GM19351 (cell line): Measurements from ENCODE around the gene CPS1.

Experiments
- ATAC-seq: cut with Tn5 transposase; IDR thresholded peaks from one replicate; pipeline ENCODE4 v1.9.1; 2021; ENCODE audit warnings: mild to moderate bottlenecking, moderate library complexity; ENCODE audit not compliant: unreplicated experiment

Gene CPS1

GRCh38 chr2:210673117-210673516, 116.7 kb downstream of the CPS1 start:
- ATAC-seq = no peak

GRCh38 chr2:210676067-210676466, 119.7 kb downstream of the CPS1 start:
- no peak for ATAC-seq

- ATAC-seq = no peak
These were observed 125.1 kb downstream of the CPS1 start for GRCh38 chr2:210681491-210681890.

- ATAC-seq = no peak
These were observed 130.0 kb downstream of the CPS1 start for GRCh38 chr2:210686401-210686800.

- no peak for ATAC-seq
These were observed 131.5 kb downstream of the CPS1 start for GRCh38 chr2:210687786-210688470.

- ATAC-seq = no peak
These were observed 151.5 kb downstream of the CPS1 start for GRCh38 chr2:210707900-210708299.

- no peak for ATAC-seq
These were observed 156.7 kb downstream of the CPS1 start for GRCh38 chr2:210713122-210713521.

GRCh38 chr2:210715560-210716082, 159.2 kb downstream of the CPS1 start:
- no peak for ATAC-seq

GRCh38 chr2:210718503-210718902, 162.1 kb downstream of the CPS1 start:
- no peak for ATAC-seq

GRCh38 chr2:210722092-210722491, 165.7 kb downstream of the CPS1 start:
- ATAC-seq = no peak

- no peak for ATAC-seq
These were observed 171.2 kb downstream of the CPS1 start for GRCh38 chr2:210727549-210727948.
